GM19452 (cell line): Measurements from ENCODE around the gene RBFOX1.

Experiments used
- ATAC-seq: cut with Tn5 transposase; IDR thresholded peaks from one replicate; pipeline ENCODE4 v1.9.1; 2021; ENCODE audit not compliant: unreplicated experiment

RBFOX1 gene

DNA sequence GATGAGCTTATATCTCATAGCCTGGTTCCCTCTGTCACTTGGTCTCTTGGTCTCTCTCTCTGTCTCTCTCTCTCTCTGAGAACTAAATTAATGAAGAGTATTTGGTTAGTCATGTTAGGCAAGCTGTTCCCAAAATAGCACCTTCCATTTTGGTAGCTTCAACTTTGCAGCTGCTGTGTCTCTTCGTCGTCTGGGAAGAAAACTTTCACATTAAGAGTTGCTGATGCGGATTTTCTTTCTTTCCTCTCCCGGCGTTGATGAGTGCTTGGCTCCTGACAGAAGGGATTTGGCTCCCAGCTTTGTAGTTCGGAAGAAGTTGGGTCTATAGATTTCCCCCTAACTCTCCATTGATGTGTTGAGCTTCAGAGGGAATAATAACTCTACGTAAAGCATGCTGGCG lies at the start of gene RBFOX1:
Gene RBFOX1, plus strand, starts transcription at position 235 of the 400 bp plus-strand sequence.
- no peak for ATAC-seq

DNA sequence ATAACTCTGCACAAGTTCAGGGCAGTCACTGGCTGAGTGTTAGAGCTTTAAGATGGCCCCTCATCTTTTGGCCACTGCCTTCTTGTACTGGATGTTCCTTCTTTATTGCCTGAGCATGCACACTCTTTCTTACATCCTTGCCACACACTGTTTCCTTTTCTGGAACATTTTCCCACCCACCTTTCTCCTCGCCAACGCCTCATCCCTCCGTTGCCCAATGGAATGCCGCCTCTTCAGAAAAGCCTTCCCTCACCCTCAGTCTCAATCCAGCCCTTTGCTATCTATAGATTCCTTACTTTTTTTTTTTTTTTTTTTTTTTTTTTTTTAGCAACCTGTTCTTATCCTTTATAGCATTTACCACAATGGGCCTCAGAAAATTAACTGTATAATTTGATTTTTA lies 47.9 kb upstream of the RBFOX1 start:
- no peak for ATAC-seq

DNA sequence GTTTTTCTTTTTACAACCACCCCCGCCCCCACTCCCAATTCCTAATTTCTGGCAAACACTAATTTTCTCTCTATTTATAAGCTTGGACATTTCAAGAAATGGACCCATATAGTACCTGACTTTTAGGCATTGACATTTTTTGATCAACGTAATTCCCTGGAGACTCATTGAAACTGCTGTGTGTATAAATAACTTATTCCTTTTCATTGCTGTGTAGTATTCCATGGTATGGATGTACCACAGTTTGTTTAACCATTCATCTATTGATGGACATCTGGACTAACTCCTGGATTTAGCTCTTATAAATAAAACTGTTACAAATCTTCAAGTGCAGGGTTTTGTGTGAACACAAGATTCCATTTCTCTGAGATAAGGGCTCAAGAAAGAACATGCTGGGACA lies 47.1 kb upstream of the RBFOX1 start:
- ATAC-seq, result no peak

DNA sequence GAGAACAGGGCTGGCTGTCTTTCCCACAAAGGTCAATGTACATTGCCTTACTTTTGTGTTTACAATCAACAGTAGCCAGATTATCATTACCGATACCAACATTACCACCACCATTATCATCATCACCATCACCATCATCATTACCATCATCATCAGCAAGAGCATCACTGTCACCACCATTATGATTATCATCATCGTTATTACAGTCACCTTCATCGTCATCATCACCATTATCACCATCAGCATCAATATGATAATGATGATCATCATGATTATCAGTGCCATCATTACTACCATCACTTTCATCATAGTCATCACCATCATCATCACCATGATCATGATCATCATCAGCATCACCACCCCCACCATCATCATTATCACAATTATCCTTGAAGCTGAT lies 43.3 kb upstream of the RBFOX1 start:
- no peak for ATAC-seq

DNA sequence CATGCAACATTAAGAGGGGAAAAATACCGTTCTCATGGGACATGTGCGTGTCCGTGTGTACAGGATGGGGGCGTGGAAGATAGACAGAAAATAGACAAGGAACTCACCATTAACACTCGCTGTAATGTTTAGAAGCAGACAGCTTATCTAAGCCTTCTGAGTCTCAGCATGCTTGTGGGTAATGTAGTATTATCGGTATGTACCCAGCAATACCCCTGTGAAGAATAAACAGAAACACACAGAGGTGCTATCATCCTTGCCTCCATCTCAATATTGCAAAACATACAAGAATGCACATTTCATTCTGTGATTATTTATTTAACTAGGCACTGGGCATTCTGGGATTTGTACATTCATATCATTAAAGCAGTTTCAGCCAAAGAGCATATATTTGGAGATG lies 42.0 kb upstream of the RBFOX1 start:
- no peak for ATAC-seq

DNA sequence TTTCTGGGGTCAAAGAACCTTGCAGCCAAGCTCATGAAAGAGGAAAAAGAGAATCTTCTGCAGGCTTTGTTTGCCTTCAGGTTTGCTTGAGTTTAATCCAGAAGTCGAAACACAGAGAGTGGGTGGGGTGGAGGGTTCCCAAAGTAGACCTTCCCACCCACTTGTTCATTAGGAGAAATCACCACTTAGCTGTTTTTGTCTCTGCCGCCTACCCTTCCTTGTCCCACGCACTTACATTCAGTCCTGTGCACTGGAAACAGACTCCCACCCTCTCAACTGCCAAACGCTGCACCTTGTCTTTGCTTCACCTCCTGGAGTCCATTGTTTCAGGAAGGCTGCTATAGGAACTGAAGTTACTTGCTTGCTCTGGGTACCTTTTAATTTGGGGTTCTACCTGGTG lies 38.6 kb upstream of the RBFOX1 start:
- no peak for ATAC-seq

DNA sequence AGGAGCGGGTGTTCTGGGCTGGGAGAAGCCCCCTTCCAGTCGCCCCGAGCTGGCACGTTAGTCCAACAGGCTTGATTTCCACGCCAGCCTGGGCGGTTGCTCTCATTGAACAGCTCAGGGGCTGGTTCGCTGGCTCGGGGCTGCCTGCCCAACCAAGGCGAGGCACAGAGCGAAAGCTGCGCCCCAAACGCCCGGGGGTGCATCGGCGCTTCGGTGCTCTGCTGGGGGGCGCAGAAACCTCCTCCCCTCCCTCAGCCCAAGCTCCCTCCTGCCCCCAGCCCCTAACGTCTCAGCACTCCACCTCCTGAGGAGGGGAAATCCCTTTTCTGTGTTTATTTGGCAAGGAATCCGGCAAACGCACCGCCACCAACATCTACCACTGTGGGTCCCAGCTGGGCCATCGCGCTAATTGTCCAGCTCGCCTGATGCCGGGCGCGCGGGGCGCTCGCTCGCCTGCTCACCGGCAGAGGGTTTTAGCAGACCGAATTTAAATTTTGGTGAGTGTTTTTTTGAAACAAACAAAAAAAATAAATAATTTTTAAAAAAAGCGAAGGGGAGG lies 29.5 kb upstream of the RBFOX1 start:
- no peak for ATAC-seq

DNA sequence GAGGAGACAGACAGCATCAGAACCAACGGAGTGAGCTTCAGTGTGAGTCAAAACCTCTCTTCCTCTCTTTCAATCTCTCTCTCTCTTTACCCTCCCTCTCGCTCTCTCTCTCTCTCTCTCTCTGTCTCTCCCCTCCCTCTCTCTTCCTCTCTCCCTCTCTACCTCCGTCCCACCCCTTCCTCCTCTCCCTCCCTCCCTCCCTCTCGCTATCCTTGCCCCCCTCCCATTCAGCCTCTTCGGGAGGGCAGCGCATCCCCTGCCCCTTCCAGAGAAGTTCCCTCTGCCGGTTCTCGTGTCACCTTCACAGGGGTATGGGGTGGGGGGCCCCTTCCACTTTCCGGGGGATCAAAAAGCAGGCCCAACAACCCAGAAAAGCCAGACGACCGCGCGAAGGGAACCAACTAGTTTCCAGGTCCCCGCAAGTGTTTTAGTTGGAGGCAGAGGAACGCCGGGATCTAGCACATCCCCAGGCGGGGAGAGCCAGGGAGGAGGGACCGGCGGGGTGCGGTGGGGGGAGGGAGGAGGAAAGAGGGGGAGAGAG lies 28.9 kb upstream of the RBFOX1 start:
- ATAC-seq, result no peak

DNA sequence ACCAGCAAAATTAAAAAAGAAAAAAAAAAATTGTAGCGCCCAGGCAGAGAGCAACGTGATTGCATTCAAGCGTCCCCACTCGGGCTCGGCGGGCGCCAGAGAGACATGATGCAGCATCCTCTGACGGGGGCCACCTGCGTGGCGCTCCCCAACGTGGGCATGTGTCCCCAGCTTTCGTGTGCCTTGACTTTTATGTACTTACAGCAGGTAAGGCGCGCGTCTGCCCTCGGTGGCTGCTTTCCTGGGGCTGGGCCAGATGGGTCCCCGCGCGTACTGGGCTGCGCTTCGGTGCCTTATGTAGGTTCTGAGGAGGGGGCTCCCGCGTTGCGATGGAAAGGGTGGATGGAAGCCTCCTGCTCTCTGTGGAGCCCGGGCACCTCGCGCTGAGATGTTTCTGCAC lies 28.4 kb upstream of the RBFOX1 start:
- no peak for ATAC-seq

DNA sequence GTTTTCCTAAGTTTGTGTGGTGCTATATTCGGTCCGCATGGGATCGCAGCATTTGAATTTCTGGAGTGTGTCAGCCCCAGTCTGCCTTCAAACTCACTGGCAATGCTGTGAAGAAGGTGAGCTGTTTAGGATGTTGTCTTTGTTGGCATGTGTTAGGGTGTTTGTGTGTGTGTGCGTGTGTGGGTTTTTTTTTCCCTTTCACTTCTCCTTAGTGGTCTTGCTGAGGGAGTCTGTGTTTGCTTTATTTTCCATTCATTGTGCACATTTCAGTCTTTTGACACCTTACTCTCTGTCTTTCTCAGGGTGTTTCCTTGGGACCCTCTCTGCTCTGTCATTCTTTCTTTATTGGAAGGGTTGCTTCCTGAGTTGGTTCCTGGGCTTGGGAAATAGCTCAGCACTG lies 27.7 kb upstream of the RBFOX1 start:
- no peak for ATAC-seq

DNA sequence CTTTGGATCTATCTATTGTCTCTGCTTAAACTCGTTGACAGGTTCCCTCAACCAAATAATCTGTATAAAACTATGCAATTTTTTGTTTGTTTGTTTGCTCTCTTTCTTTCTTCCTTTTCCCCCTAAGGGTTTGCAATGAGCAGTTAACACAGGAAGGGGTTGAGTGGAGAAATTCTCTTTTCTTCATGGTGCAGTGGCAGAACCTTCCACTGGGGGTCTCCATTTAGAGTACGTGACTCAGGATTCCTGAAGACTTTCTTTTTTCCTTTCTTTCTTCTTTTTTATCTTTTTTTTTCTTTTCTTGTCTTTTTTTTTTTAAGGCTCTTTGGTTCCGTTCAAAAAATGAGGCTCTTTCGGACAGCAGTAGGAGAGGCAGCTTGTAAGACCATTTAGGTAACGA lies 19.5 kb upstream of the RBFOX1 start:
- no peak for ATAC-seq

DNA sequence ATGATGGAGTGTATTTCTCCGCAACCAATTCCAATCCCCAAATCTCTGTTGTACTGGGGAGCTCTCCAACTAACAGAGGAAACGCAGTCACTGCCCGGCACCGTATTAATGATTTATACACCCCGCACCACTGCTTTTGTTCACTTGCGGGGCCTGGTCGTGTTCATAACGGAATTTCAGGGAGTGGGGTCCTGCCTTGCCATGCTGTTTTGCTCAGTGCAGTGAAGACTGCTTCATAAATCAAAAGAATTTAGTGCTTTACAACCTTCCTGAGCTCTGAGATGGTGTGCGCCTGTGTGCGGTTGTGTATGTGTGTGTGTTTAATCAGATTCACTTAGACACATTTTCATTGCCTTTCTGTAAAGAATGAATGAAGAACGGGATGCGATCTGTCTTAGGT lies 18.5 kb upstream of the RBFOX1 start:
- no peak for ATAC-seq

DNA sequence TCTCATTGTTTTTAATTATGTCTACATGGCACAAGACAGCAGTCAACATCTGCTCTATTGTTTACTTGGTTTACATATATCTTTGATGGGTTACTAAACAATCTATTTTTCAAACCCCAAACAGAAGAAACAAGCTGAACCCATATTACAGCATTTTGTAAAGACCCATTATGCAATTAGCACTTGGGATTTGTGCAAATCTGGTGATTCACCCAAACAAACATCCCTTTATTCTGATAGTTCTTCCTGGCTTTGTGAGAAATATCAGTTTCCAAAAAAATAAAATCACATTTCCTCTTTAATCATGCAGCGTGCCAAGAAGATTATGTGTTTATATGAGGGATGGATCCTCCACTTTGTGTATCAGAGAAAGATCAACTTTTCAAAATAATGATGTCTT lies 16.8 kb upstream of the RBFOX1 start:
- ATAC-seq, result no peak

DNA sequence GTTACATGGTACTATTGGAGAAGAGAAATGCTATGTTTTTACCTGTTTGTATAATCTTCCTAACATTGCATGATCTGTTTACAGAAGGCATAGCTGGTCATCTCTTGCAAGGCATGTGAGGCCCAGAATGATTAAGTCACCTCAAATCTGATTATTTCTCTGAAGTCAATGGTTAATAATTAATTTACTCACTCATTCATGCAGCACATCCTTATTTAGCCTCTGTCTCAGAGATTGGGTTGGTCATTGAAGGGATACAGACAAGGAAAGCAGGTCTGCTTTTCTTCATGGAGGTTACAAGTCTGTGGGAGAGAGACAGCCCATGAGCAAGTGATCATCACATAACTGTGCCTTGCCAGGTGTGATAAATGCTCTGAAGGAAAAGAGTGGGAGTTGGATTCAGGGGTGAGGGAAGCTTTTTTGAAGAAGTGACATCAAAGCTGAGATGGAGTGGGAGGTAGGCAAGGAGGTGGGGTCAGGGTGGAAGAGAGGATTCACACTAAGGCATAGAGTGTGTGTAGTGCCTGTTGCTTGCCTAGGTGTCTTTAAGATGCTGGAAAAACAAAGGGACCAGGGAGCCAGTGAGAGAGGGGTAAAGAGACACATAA lies 16.3 kb upstream of the RBFOX1 start:
- ATAC-seq, result no peak

DNA sequence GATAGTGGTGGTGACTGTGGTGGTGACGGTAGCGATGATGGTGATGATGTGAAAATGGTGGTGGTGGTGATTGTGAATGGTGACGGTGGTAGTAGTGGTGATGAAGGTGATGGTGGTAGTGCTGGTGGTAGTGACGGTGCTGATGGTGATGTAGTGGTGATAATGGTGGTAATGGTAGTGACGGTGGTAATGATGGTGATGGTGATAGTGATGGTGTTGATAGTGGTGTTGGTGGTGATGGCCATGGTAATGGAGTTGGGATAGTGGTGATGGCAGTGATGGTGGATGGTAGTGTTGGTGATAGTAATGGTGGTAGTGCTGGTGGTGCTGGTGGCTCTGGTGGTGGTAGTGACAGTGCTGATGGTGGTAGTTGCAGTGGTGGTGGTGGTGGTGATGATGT lies 14.7 kb upstream of the RBFOX1 start:
- ATAC-seq, result no peak

DNA sequence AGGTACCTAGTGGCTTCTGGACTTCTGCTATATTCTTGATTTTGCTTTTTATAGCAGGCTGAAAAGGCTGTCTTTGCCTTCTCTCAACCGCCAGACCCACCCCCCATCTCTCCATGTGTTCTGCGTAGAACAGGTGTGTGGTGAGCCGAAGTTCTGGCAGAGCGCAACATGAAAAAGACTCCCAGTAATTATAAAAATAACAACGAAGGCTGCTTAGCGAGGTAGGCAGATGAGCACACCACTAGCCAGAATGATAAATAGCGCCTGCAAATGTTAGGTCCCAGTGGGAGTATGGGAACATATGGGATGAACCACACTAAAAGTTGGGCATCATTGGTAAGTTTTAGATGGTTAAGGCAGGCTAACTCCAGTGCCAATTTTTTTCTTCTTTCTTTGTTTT lies 14.0 kb upstream of the RBFOX1 start:
- no peak for ATAC-seq

DNA sequence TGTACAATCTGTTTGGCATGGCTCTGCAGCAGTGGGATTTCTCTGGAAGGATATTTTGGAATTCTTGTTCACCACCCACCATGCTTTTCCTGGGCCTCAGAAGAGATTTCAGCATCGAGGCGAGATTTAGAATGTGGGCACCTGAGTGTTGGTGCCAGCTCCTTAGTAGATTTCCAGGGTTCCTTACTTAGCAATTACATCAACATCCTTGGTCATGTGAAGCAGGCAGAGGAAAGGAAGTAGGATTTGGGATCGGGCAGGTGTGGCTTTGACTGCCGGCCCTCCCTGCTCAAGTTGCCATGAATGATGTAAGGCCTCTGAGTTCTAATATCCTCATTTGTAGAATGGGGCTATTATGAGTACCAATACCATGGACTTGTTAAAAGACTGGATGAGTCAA lies 13.1 kb upstream of the RBFOX1 start:
- no peak for ATAC-seq

DNA sequence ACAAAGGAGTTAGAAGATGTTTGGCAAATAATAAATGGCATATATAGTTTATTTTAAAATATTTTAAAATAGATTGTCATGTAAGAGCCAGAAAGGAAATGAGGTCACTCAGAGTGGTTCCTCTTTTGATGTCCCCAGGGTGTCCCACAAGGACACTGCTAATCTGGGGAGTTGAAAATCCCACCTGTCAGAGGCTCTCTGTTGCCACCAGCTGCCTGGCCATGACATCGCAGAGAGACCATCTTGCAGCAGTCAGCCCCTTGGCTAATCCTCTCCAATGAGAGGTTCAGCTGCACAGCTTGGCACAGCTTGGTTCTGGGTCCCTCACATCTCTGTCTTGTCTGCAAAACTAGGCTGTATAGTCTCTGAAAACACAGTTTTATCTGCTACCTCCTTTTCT lies 11.0 kb upstream of the RBFOX1 start:
- no peak for ATAC-seq

DNA sequence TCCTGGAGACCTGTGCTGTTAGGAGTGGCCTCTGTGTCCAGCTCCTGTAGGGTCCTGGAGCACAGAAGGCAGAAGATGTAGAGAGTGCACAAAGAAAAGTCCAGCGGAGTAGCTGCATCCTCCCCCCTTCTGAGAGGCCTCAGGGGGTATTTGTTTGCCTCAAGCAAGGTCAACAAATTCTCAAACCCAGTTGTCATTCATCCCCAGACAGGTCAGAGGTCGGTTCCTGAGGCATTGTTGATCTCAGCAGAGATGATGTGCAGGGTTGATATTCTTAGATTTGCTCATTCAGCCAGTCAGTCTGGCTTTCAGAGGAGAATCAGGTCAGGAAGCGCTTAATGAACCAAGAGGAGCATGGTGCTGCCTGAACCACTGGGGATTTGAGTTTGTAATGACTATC lies 8.3 kb upstream of the RBFOX1 start:
- ATAC-seq, result no peak

DNA sequence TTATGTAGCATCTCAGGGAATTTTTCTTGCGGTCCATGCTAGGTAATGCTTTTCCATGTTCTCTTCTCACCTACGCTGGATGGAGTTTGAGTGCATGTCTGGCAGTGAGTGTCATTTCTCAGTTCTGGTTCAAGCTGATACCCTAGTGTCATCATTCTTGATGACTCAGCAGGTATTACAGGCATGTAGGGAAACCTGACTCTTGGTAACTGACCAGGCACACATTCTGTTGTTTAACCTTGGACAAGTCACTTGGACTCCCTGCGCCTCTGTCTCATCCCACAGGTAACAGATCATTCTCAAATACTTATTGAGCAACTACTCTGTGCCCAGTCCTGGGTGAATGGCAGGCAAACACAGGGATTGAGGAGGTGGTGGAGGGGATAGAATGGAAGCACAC lies 6.8 kb upstream of the RBFOX1 start:
- ATAC-seq, result no peak

DNA sequence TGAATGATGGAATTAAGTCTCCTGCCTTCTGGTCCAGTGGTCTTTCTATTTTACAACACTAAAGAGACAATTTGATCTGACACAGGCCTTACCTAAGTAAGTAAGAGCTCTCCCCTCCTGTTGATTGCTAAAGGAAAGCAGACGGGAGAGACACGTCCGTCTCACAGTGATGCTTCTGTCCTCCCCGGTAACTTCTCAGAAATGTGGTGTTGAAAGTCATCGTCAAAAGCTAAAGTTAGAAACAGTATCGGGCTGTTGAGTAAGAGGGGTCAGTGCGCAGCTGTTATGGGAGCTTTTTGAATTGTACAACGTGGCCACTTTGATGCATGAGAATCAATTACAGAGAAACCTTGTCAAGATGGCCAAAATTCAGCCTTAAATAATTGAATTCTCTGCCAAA lies 1.9 kb upstream of the RBFOX1 start:
- ATAC-seq, result no peak

DNA sequence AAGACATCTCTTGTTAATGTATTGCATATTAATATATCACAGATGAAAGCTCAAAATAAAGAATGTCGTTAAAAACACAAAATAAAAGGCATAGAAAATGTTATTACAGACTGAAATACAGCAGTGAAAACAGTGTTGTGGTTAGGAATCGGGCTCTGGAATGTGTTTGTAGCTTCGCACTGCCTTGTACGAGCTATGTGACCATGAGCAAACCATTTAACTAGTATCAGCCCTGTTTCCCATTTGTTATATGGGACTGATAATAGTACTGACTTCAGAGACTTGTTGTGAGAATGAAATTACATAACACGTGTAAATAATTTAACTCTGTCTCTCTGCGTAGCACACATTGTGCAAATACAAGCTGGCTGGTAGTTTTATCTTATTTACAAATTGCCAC lies 648 bp upstream of the RBFOX1 start:
- no peak for ATAC-seq

DNA sequence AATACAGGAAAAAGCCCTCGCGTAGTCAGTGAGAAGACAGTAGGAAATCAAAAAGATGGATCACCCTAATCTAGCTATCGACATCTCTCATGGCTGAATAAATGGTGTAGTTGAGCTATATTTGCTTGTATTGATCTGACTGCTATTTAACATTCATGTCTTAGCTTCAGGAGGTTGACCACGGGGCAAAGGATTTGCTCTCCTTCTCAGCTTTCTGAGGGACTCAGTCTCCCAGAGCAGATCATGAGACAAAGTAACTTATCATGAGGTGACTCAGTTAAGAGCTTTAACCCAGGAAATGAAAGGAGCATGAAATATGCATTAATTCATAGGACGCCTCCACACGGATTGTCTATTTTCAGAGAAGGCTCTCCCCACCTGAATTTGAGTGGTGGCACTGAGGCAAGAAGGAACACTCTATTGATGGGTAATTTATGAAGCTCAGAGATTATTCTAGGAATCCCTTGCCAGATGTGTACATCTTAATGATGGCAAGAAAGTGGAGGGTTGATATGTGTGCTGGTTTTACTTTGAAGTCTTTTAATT lies 608 bp downstream of the RBFOX1 start:
- no peak for ATAC-seq
